Measurements from ENCODE around the gene PSMG3.

GRCh38 chr7:1523208-1523607, 46.6 kb downstream of the PSMG3 start:
- TF ChIP-seq MAX (IDR thresholded peaks at IDR 0.05): peak; percentile 71; the same call in 1 of the 2 replicates
- no peak for TF ChIP-seq EZH2 (IDR thresholded peaks at IDR 0.05; ENCODE audit: low read depth, low read length, severe bottlenecking)
- TF ChIP-seq, protein P1, sequence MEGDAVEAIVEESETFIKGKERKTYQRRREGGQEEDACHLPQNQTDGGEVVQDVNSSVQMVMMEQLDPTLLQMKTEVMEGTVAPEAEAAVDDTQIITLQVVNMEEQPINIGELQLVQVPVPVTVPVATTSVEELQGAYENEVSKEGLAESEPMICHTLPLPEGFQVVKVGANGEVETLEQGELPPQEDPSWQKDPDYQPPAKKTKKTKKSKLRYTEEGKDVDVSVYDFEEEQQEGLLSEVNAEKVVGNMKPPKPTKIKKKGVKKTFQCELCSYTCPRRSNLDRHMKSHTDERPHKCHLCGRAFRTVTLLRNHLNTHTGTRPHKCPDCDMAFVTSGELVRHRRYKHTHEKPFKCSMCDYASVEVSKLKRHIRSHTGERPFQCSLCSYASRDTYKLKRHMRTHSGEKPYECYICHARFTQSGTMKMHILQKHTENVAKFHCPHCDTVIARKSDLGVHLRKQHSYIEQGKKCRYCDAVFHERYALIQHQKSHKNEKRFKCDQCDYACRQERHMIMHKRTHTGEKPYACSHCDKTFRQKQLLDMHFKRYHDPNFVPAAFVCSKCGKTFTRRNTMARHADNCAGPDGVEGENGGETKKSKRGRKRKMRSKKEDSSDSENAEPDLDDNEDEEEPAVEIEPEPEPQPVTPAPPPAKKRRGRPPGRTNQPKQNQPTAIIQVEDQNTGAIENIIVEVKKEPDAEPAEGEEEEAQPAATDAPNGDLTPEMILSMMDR (IDR thresholded peaks at IDR 0.05; ENCODE audit: control extremely low read depth in 1 of 3, insufficient read depth in 1 of 3, low read depth in 1 of 3, low read length in 3 of 3): peak in 1 of 3 experiments; percentile 3; a peak in 1 of 4 replicates
- no peak for TF ChIP-seq ZNF274 (IDR thresholded peaks at IDR 0.05; ENCODE audit: borderline replicate concordance, extremely low read depth, low read length)
